EH (cell line): Measurements from ENCODE around the gene SDK1.
"Not testable (repeated sequence)": the region's sequence is repeated elsewhere in the genome, so short reads cannot be mapped to it uniquely, and the experiment has no call there.

Experiments
- DNase-seq: peaks from one replicate; pipeline ENCODE4 v3.0.0-alpha.2; 2015; ENCODE audit warnings: low read depth

The SDK1 gene

GRCh38 chr7:4230352-4230751 is 929.3 kb downstream of the SDK1 start:
- DNase-seq = no peak

- DNase-seq = no peak
Measured at GRCh38 chr7:4233146-4233545, 932.1 kb downstream of the SDK1 start.

GRCh38 chr7:4233621-4234497 is 932.8 kb downstream of the SDK1 start:
- no peak for DNase-seq

GRCh38 chr7:4234498-4234855 is 933.4 kb downstream of the SDK1 start:
- DNase-seq = no peak

GRCh38 chr7:4234886-4235285 is 933.8 kb downstream of the SDK1 start:
- no peak for DNase-seq

- DNase-seq = no peak
Measured at GRCh38 chr7:4235596-4235995, 934.5 kb downstream of the SDK1 start.

- no peak for DNase-seq
Measured at GRCh38 chr7:4236389-4236788, 935.3 kb downstream of the SDK1 start.

- DNase-seq = not testable (repeated sequence)
Measured at GRCh38 chr7:4236873-4237272, 935.8 kb downstream of the SDK1 start.

GRCh38 chr7:4237296-4238235 is 936.5 kb downstream of the SDK1 start:
- DNase-seq = no peak

GRCh38 chr7:4238861-4239260 is 937.8 kb downstream of the SDK1 start:
- no peak for DNase-seq

GRCh38 chr7:4240042-4240441 is 939.0 kb downstream of the SDK1 start:
- no peak for DNase-seq

GRCh38 chr7:4240520-4241303 is 939.7 kb downstream of the SDK1 start:
- no peak for DNase-seq

- no peak for DNase-seq
Measured at GRCh38 chr7:4241304-4241612, 940.2 kb downstream of the SDK1 start.

GRCh38 chr7:4241791-4242190 is 940.7 kb downstream of the SDK1 start:
- no peak for DNase-seq

- no peak for DNase-seq
Measured at GRCh38 chr7:4242706-4243105, 941.7 kb downstream of the SDK1 start.

- DNase-seq = no peak
Measured at GRCh38 chr7:4244041-4244440, 943.0 kb downstream of the SDK1 start.

- no peak for DNase-seq
Measured at GRCh38 chr7:4244635-4245034, 943.6 kb downstream of the SDK1 start.

- no peak for DNase-seq
Measured at GRCh38 chr7:4245135-4245865, 944.2 kb downstream of the SDK1 start.

- no peak for DNase-seq
Measured at GRCh38 chr7:4245866-4246470, 944.9 kb downstream of the SDK1 start.

- no peak for DNase-seq
Measured at GRCh38 chr7:4246536-4246935, 945.5 kb downstream of the SDK1 start.
